Measurements from ENCODE around the gene MIB2. TPM values are rescaled to one million over a fixed set of nuclear protein-coding genes. Genes with fewer than 3 reads are reported as not detected.

Gene MIB2
- total RNA-seq, 1 donor = 58.7 TPM

DNA sequence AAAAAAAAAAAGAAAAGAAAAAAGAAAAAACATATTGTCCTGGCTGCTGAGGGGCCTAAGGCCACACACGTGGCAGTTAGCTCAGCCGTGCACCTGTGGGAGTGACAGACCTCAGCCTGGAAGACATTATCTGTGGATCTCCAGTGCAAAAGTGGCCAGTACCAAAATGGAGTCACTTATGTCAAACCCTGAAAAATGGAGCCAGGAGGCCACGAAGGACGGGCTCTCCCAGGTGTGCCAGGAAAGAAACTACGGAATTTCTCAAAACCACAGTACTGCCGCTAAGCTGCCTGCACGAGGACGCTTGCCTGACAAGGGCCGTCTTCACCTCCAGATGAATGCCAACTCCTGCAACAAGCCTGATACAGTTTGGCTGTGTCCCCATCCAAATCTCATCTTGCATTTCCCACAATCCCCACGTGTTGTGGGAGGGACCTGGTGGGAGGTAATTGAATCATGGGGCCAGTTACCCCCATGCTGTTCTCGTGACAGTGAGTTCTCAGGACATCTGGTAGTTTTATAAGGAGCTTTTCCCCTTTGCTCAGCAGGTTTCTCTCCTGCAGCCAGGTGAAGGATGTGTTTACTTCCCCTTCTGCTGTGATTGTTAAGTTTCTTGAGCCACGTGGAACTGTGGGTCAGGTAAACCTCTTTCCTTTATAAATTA is 5.3 kb upstream of the MIB2 start:
- TF ChIP-seq, protein P1, sequence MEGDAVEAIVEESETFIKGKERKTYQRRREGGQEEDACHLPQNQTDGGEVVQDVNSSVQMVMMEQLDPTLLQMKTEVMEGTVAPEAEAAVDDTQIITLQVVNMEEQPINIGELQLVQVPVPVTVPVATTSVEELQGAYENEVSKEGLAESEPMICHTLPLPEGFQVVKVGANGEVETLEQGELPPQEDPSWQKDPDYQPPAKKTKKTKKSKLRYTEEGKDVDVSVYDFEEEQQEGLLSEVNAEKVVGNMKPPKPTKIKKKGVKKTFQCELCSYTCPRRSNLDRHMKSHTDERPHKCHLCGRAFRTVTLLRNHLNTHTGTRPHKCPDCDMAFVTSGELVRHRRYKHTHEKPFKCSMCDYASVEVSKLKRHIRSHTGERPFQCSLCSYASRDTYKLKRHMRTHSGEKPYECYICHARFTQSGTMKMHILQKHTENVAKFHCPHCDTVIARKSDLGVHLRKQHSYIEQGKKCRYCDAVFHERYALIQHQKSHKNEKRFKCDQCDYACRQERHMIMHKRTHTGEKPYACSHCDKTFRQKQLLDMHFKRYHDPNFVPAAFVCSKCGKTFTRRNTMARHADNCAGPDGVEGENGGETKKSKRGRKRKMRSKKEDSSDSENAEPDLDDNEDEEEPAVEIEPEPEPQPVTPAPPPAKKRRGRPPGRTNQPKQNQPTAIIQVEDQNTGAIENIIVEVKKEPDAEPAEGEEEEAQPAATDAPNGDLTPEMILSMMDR (IDR thresholded peaks at IDR 0.05; ENCODE audit: insufficient read depth, low read depth, low read length) = no peak
- H3K4me3 ChIP-seq (ENCODE audit: low read depth, low read length) = no peak overlapping the region
- no peak for DNase-seq (ENCODE audit: low read depth)

DNA sequence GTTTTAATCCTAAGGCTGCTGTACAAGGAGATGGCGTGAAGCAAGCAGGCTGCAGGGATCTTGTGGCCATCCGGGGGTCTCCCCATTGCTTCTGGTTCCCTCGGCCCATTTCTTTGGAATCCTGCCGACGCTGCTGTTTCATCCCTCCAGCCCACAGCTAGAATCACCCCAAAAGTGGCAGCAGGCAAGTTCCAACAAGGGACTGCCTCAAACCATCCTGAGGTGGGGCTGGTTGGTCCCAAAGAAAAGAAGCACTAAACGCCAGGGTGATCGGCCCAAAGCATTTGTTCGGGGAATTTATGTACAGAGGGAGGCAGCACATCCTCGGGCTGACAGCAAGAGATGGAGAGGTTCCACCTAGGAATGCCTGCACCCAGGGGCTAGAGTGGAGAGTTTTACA is 4.5 kb upstream of the MIB2 start:
- H3K4me3 ChIP-seq (ENCODE audit: low read depth, low read length) = no peak overlapping the region
- DNase-seq (ENCODE audit: low read depth) = no peak
- TF ChIP-seq, protein P1 (IDR thresholded peaks at IDR 0.05; ENCODE audit: insufficient read depth, low read depth, low read length) = no peak

GRCh38 chr1:1612104-1612400 is 3.2 kb upstream of the MIB2 start:
- TF ChIP-seq, protein P1 (IDR thresholded peaks at IDR 0.05; ENCODE audit: insufficient read depth, low read depth, low read length) = no peak
- no peak overlapping the region for H3K4me3 ChIP-seq (ENCODE audit: low read depth, low read length)
- DNase-seq (ENCODE audit: low read depth) = no peak

GRCh38 chr1:1613509-1614082 is 1.7 kb upstream of the MIB2 start:
- TF ChIP-seq, protein P1 (IDR thresholded peaks at IDR 0.05; ENCODE audit: insufficient read depth, low read depth, low read length) = no peak
- H3K4me3 ChIP-seq (ENCODE audit: low read depth, low read length) = peak overlapping the region; percentile 83
- no peak for DNase-seq (ENCODE audit: low read depth)

GRCh38 chr1:1614204-1614953 is 921 bp upstream of the MIB2 start:
- DNase-seq (ENCODE audit: low read depth) = peak; percentile 91
- H3K4me3 ChIP-seq (ENCODE audit: low read depth, low read length) = peak overlapping the region; percentile 83
- TF ChIP-seq, protein P1 (IDR thresholded peaks at IDR 0.05; ENCODE audit: insufficient read depth, low read depth, low read length) = no peak

DNA sequence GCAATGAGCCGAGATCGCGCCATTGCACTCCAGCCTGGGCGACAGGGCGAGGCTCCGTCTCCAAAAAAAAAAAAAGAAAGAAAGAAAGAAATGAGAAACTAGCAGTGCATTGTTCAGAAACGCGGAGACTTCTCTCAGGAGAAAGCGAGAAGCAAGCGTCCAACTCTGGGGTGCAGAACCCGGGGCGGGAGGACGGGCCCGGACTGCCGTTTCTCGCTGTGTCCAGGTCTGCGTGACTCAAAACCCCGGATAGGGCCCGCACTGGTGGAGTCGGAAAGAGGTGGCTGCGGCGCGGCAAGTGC is 395 bp upstream of the MIB2 start:
- H3K4me3 ChIP-seq (ENCODE audit: low read depth, low read length) = peak overlapping the region; percentile 83
- DNase-seq (ENCODE audit: low read depth) = no peak
- TF ChIP-seq, protein P1 (IDR thresholded peaks at IDR 0.05; ENCODE audit: insufficient read depth, low read depth, low read length) = no peak

Measured in fibroblast of villous mesenchyme (primary cell).